Gastroesophageal sphincter (tissue), 4 donors: ENCODE results near the gene AFF2. TPM values are rescaled to one million over a fixed set of nuclear protein-coding genes. Genes with fewer than 3 reads are reported as not detected.

Experiments
- ATAC-seq: fragments of 150-250 bp; one replicate; pipeline ENCODE4 v1.9.1; 2016; ENCODE audit warnings: mild to moderate bottlenecking, moderate library complexity
- H3K27ac ChIP-seq, 4 donors: fragments of 200-600 bp; sonication (generic) in 3 of 4; 1 replicate in 3 of 4; 2 replicates in 1 of 4; pipeline ENCODE4 v1.5.1; 2016 to 2019
- H3K27me3 ChIP-seq: fragments of 200-600 bp; sonication (generic); one replicate; pipeline ENCODE4 v1.5.1; 2019
- H3K36me3 ChIP-seq, 2 donors: fragments of 200-600 bp; sonication (generic); one replicate each; pipeline ENCODE4 v1.5.1; 2019; ENCODE audit warnings: control low read depth in 1 of 2
- H3K4me1 ChIP-seq, 3 donors: fragments of 200-600 bp; sonication (generic); 1 replicate in 2 of 3; 2 replicates in 1 of 3; pipeline ENCODE4 v1.5.1; 2016 to 2019; ENCODE audit warnings: control low read depth in 2 of 3
- H3K4me3 ChIP-seq, 2 donors: fragments of 200-600 bp; sonication (generic); one replicate each; pipeline ENCODE4 v1.5.1; 2019; ENCODE audit warnings: mild to moderate bottlenecking in 1 of 2, moderate library complexity in 1 of 2
- H3K9me3 ChIP-seq, 3 donors: fragments of 200-600 bp; sonication (generic); one replicate each; pipeline ENCODE4 v1.5.1; 2017 to 2019; ENCODE audit warnings: control low read depth in 2 of 3
- EP300 ChIP-seq: sonication (generic); formaldehyde crosslinking; IDR thresholded peaks from one replicate; pipeline ENCODE4 v1.6.1; 2017; ENCODE audit warnings: antibody characterized with exemption, mild to moderate bottlenecking
- POLR2A ChIP-seq, 2 donors: fragments of 450-650 bp; IDR thresholded peaks; one replicate each; pipeline ENCODE4 v1.6.1; 2017; ENCODE audit warnings: antibody characterized with exemption in 2 of 2, mild to moderate bottlenecking in 2 of 2, moderate library complexity in 1 of 2
- POLR2AphosphoS5 ChIP-seq: sonication (generic); formaldehyde crosslinking; IDR thresholded peaks from one replicate; pipeline ENCODE4 v1.6.1; 2017; ENCODE audit warnings: antibody characterized with exemption
- WGBS, 2 donors: methylation state at CpG; one replicate each; pipeline ENCODE4 v1.1.5; 2018; ENCODE audit warnings: low coverage in 1 of 2; 5-methylcytosine and 5-hydroxymethylcytosine counted together
- total RNA-seq, 4 donors: library from RNA; depleted of rRNA; stranded (reverse); fragments of >200 nt; gene quantifications; one replicate each; pipeline ENCODE4 v1.1.0, GENCODE V29; 2016
- TF ChIP-seq, protein P1 (sequence below), 4 experiments: fragments of 200-600 bp in 2 of 4; fragments of 450-650 bp in 2 of 4; sonication (generic) in 1 of 4; IDR thresholded peaks; one replicate each; pipeline ENCODE4 v1.5.1; 2017 to 2019; ENCODE audit warnings: antibody characterized with exemption in 4 of 4, mild to moderate bottlenecking in 2 of 4, moderate library complexity in 2 of 4

The AFF2 gene
- total RNA-seq, 4 donors from 2014 or later: 1.6 to 6.1 (median 3.6) TPM

DNA sequence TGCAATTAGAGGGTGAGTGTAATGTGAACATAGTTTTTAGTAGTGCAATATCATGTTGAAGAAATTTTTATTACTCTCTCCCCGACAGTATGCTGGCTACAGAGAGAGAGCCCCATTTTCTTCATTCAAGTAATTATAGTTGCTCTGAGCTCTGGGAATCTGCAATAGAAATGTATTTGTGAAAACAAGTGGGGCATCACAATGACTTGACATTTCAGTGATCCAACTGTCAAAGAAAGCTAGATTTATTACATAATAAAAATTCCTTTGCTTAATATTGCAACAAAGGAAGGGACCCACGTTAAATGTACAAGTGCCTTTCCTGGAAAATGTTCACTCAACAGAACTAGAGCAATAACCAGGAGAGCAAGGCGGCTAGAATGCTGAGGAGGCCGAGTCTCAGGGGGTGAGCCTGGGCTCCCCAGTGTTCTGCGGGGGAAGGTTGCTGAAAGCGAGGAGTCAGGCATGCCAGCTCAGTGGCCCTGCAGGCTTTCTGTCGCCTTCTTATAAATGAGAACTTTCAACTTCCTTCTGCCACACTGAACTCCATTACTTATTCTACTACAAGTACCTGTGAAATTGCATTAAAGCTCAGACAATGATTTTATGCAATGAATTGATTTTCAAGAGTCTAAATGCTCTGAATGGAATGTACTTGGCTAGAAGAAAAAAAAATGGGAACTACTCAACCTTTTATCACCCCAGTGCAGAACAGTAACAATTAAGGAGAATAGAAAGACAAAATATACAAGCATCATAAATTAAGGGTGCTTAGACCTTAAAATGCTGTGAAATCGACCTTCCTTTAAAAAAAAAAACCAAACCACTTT is 476.4 kb downstream of the AFF2 start:
- H3K9me3 ChIP-seq: no peaks in the 10 kb centered on the region
- H3K4me3 ChIP-seq: no peak overlapping the region
- H3K36me3 ChIP-seq: no peaks in the 10 kb centered on the region
- no peaks in the 10 kb centered on the region for H3K4me1 ChIP-seq
- TF ChIP-seq POLR2AphosphoS5 (no peak), POLR2A (IDR thresholded peaks at IDR 0.05) (no peak), EP300 (no peak)
- TF ChIP-seq, protein P1, sequence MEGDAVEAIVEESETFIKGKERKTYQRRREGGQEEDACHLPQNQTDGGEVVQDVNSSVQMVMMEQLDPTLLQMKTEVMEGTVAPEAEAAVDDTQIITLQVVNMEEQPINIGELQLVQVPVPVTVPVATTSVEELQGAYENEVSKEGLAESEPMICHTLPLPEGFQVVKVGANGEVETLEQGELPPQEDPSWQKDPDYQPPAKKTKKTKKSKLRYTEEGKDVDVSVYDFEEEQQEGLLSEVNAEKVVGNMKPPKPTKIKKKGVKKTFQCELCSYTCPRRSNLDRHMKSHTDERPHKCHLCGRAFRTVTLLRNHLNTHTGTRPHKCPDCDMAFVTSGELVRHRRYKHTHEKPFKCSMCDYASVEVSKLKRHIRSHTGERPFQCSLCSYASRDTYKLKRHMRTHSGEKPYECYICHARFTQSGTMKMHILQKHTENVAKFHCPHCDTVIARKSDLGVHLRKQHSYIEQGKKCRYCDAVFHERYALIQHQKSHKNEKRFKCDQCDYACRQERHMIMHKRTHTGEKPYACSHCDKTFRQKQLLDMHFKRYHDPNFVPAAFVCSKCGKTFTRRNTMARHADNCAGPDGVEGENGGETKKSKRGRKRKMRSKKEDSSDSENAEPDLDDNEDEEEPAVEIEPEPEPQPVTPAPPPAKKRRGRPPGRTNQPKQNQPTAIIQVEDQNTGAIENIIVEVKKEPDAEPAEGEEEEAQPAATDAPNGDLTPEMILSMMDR (IDR thresholded peaks at IDR 0.05): no peak
- H3K27me3 ChIP-seq: no peaks in the 10 kb centered on the region
- no peak for ATAC-seq
- H3K27ac ChIP-seq: no peak overlapping the region
- WGBS, 2 donors: 62 to 79% methylated on average over 6 to 8 of the region's 8 CpGs

DNA sequence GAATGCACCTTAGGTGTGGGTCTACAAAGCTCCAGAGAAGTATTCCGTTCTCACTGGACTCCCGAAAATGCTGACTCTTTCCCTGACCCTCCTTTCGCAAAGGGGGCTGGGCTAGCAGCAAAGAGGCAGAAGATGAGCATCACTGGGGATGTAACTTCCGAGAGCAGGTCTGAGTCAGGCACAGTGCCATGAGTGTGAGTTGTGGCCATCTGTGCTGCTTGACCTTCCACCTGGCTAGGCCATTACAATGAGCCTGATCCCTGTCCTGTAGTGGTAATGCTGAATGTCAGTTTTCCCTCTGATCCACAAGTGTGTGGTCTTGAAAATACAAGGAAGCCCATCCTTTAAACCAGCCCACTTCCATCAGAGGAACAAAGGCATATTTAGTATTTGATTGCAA is 479.4 kb downstream of the AFF2 start:
- Histone ChIP-seq H3K4me1 (no peaks in the 10 kb centered on the region), H3K27me3 (no peaks in the 10 kb centered on the region), H3K27ac (no peak overlapping the region), H3K9me3 (no peaks in the 10 kb centered on the region), H3K4me3 (no peak overlapping the region), H3K36me3 (no peaks in the 10 kb centered on the region)
- whole genome bisulfite sequencing, 2 donors: 83% methylated on average over 1 of the region's 4 CpGs; no CpG with 5 or more reads in 1 of the 2 donors
- ATAC-seq: no peak
- no peak for TF ChIP-seq POLR2A (IDR thresholded peaks at IDR 0.05)
- TF ChIP-seq EP300: no peak
- TF ChIP-seq, protein P1 (IDR thresholded peaks at IDR 0.05): no peak
- no peak for TF ChIP-seq POLR2AphosphoS5

DNA sequence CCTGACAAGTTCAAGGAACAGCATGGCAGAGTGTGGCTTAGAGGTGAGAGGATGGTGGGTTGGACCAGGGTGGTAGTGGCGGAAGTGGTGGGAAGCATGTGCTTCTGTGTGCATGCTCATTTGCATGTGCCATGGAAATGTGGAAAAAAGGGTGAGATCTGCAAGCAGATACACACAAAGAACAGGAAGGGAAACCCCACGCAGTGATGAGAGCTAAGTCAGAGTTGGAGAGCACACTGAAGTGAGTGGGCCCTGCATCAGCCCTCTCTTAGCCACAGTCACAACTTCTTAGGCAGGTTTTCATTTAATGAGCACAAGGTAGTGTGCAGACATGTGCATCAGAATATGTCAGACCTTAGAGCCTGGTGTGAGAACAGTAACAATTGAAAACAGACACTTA is 483.8 kb downstream of the AFF2 start:
- Histone ChIP-seq H3K36me3 (no peaks in the 10 kb centered on the region), H3K27me3 (no peaks in the 10 kb centered on the region), H3K4me3 (no peak overlapping the region), H3K4me1 (no peaks in the 10 kb centered on the region), H3K9me3 (no peaks in the 10 kb centered on the region), H3K27ac (no peak overlapping the region)
- 75 to 83% methylated on average over 1 of the region's 2 CpGs for WGBS, 2 donors
- TF ChIP-seq POLR2AphosphoS5: no peak
- TF ChIP-seq, protein P1 (IDR thresholded peaks at IDR 0.05): no peak
- TF ChIP-seq EP300: no peak
- TF ChIP-seq POLR2A (IDR thresholded peaks at IDR 0.05): no peak
- no peak for ATAC-seq

DNA sequence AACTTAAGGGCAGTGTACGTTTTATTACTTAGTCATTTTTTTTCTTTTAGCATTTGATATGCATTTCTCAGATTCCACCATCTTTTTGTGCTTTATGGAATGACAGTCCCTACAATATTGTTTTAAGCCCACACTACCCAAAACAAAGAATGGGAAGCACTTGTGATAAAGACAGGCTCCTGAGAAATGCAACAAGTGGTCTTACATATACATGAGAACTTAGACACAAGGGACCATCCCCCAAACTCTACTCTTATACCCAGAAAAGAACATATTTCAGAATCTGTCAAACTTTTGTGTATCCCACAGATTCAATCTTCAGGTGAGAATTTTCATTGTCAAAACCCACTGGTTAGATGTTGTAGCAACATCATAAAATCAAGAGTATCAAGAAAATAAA is 491.1 kb downstream of the AFF2 start:
- TF ChIP-seq EP300 (no peak), POLR2A (IDR thresholded peaks at IDR 0.05) (no peak), POLR2AphosphoS5 (no peak)
- TF ChIP-seq, protein P1 (IDR thresholded peaks at IDR 0.05): no peak
- ATAC-seq: no peak
- no peaks in the 10 kb centered on the region for H3K27me3 ChIP-seq
- no peaks in the 10 kb centered on the region for H3K9me3 ChIP-seq
- 83% methylated on average over 1 of the region's 1 CpG; no CpG with 5 or more reads in 1 of the 2 donors for WGBS, 2 donors
- no peaks in the 10 kb centered on the region for H3K36me3 ChIP-seq
- no peaks in the 10 kb centered on the region for H3K4me1 ChIP-seq
- H3K4me3 ChIP-seq: no peak overlapping the region
- no peak overlapping the region for H3K27ac ChIP-seq

DNA sequence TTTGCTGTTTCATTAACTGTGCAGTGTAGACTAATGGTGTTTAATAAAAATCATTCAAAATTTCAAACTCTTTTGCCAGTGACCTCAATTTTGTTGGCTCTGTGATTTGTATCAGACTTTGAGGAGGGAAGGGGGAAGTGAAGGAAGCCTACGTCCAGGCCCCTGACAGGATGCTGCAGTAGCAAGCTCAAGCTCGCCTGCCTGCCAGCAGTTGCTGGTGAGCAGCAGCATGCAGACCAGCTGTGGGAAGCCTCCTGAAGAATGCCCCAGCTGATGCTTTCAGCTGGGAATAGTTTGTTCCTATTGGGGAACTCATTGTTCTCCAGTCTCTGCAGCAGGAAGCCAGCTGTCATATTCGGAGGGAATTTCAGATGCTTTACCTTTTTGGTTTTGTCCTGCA is 495.2 kb downstream of the AFF2 start:
- no CpG with 5 or more reads among the region's 3 CpGs for WGBS, 2 donors
- H3K9me3 ChIP-seq: no peaks in the 10 kb centered on the region
- no peaks in the 10 kb centered on the region for H3K4me1 ChIP-seq
- no peaks in the 10 kb centered on the region for H3K36me3 ChIP-seq
- no peak for ATAC-seq
- TF ChIP-seq EP300: no peak
- no peaks in the 10 kb centered on the region for H3K27me3 ChIP-seq
- H3K27ac ChIP-seq: no peak overlapping the region
- no peak overlapping the region for H3K4me3 ChIP-seq
